NB4 (cell line): ENCODE data around the gene PDCD1LG2.
A peak's percentile ranks its signal among the peaks of the same experiment; 100 is the strongest.

ENCODE experiments used
- DNase-seq: peaks from one replicate; pipeline ENCODE4 v3.0.0; 2010; ENCODE audit warnings: low read depth
- H3K4me3 ChIP-seq: one replicate; pipeline ENCODE4 v1.5.1; 2011; ENCODE audit warnings: mild to moderate bottlenecking, low read depth, low read length, moderate library complexity
- CTCF ChIP-seq: IDR thresholded peaks from one replicate; pipeline ENCODE4 v1.5.1; 2012; ENCODE audit warnings: low read depth, low read length
- MAX ChIP-seq: IDR thresholded peaks from 2 replicates; pipeline ENCODE4 v1.6.1; 2011; ENCODE audit warnings: low read depth, low read length
- MYC ChIP-seq: IDR thresholded peaks from 2 replicates; pipeline ENCODE4 v1.6.1; 2011; ENCODE audit warnings: low read depth, low read length
- POLR2A ChIP-seq: IDR thresholded peaks from 2 replicates; pipeline ENCODE4 v1.6.1; 2011; ENCODE audit warnings: mild to moderate bottlenecking; ENCODE audit not compliant: insufficient read length; ENCODE audit errors: extremely low read depth

PDCD1LG2 gene

GRCh38 chr9:5596173-5596572 is 85.8 kb downstream of the PDCD1LG2 start:
- no peak for DNase-seq
- TF ChIP-seq POLR2A (no peak), MAX (no peak), CTCF (no peak), MYC (no peak)
- H3K4me3 ChIP-seq = no peak overlapping the region

- DNase-seq = peak; percentile 60
- H3K4me3 ChIP-seq = peak overlapping the region; percentile 55
- TF ChIP-seq MAX = no peak
- TF ChIP-seq MYC = no peak
- TF ChIP-seq CTCF = peak; percentile 7
These were observed 98.2 kb downstream of the PDCD1LG2 start for GRCh38 chr9:5608298-5609225.

- DNase-seq = no peak
- peak overlapping the region; percentile 55 for H3K4me3 ChIP-seq
- TF ChIP-seq CTCF = no peak
- no peak for TF ChIP-seq MAX
- TF ChIP-seq MYC = no peak
- TF ChIP-seq POLR2A = no peak
These were observed 98.9 kb downstream of the PDCD1LG2 start for GRCh38 chr9:5609226-5609596.

GRCh38 chr9:5610491-5610890 is 100.2 kb downstream of the PDCD1LG2 start:
- H3K4me3 ChIP-seq = no peak overlapping the region
- peak; percentile 3 for TF ChIP-seq CTCF
- TF ChIP-seq POLR2A = no peak
- DNase-seq = no peak

- DNase-seq = no peak
- no peak overlapping the region for H3K4me3 ChIP-seq
- TF ChIP-seq MAX (no peak), POLR2A (no peak), CTCF (no peak)
These were observed 101.2 kb downstream of the PDCD1LG2 start for GRCh38 chr9:5611321-5612184.
